Naive thymus-derived CD8-positive, alpha-beta T cell (primary cell): ENCODE data around the gene TBC1D24. TPM values are rescaled to one million over a fixed set of nuclear protein-coding genes. Genes with fewer than 3 reads are reported as not detected.
"Not testable (repeated sequence)": the region's sequence is repeated elsewhere in the genome, so short reads cannot be mapped to it uniquely, and the experiment has no call there.

ENCODE experiments used
- ATAC-seq, 2 donors: fragments of 150-1000 bp; cut with Tn5 transposase in 1 of 2; sonication (Bioruptor Pico), chemical (Tn5 transposase) in 1 of 2; 1 replicate in 1 of 2; 2 replicates in 1 of 2; pipeline ENCODE4 v1.10.0; 2021; ENCODE audit warnings: mild to moderate bottlenecking in 2 of 2, moderate library complexity in 2 of 2
- POLR2A ChIA-PET: fragments of 350-600 bp; sonication (Branson Sonifier 250); formaldehyde crosslinking; loops from one replicate; lab custom pipeline; 2021; ENCODE audit warnings: antibody characterized with exemption; lab: Charles Lee
- DNase-seq, 10 donors: peaks; one replicate each; pipeline versions ENCODE4 v3.0.0 to v3.0.0-alpha.2; 2020 to 2022
- H3K27ac Mint-ChIP-seq, 10 donors: one replicate each; pipeline ENCODE4 v1.8.0; 2020 to 2022; ENCODE audit warnings: mild to moderate bottlenecking in 10 of 10, mixed read lengths in 10 of 10, moderate library complexity in 4 of 10, inconsistent platforms in 1 of 10
- H3K27me3 Mint-ChIP-seq, 5 donors: one replicate each; pipeline ENCODE4 v1.8.0; 2021 to 2022; ENCODE audit warnings: mixed read lengths in 5 of 5
- H3K36me3 Mint-ChIP-seq, 3 donors: one replicate each; pipeline ENCODE4 v1.8.0; 2020 to 2022; ENCODE audit warnings: mixed read lengths in 3 of 3, mild to moderate bottlenecking in 2 of 3, inconsistent platforms in 1 of 3
- H3K4me1 Mint-ChIP-seq, 4 donors: one replicate each; pipeline ENCODE4 v1.8.0; 2021 to 2022; ENCODE audit warnings: mixed read lengths in 4 of 4
- H3K4me3 Mint-ChIP-seq, 10 donors: one replicate each; pipeline ENCODE4 v1.8.0; 2020 to 2022; ENCODE audit warnings: mild to moderate bottlenecking in 10 of 10, mixed read lengths in 10 of 10, moderate library complexity in 6 of 10, inconsistent platforms in 1 of 10
- H3K9me3 Mint-ChIP-seq, 9 donors: one replicate each; pipeline ENCODE4 v1.8.0; 2020 to 2022; ENCODE audit warnings: mixed read lengths in 9 of 9, mild to moderate bottlenecking in 3 of 9, inconsistent platforms in 1 of 9, moderate library complexity in 1 of 9
- polyA plus RNA-seq, 3 donors: library from polyadenylated mRNA; unstranded; fragments of 300-500 nt; fragmentation: Illumina TruSeq; gene quantifications; one replicate each; pipeline ENCODE4 v1.2.3, GENCODE V29; 2021
- total RNA-seq, 8 experiments: library from RNA in 2 of 8; stranded (reverse) in 2 of 8; gene quantifications; one replicate each; pipeline ENCODE4 v1.2.3 and lab custom pipeline; 2021 to 2026

TBC1D24 gene
- total and polyA plus RNA-seq, 5 experiments from 2014 or later, result 2.6 to 17.3 (median 3.0) TPM

DNA sequence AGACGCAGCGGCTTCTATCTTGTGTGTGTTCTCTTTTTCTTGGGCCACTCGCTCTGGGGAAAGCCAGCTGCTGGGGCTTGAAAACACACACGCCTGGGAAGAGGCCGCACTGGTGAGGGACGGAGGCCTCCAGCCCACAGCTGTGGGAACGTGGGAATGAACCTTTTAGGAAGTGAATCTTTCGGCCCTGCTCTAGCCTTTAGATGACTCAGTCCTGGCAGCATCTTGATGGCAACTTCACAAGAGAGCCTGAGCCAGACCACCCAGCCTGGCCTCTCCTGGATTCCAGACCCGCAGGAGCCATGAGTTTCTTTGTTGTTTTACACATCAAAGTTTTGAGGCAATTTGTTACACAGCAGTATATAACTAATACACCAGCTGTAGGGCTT lies 60.7 kb downstream of the TBC1D24 start:
- POLR2A ChIA-PET, result interaction anchor here (0.6 to 10.6 kb wide), 2 partner anchors 22 to 514 kb away, joined by 3 to 146 read pairs; partner anchors contain the start of gene ATP6V0C
- peak overlapping the region in 6 of 10 donors; percentile 45 to 68 (median 54) for H3K4me3 Mint-ChIP-seq
- peak overlapping the region in 7 of 10 donors; percentile 29 to 89 (median 32) for H3K27ac Mint-ChIP-seq
- H3K4me1 Mint-ChIP-seq, result peaks cover 14 to 57% (median 42%) of the 10 kb centered on the region in 4 donors
- peaks cover 0 to 3% (median 0%) of the 10 kb centered on the region in 5 donors for H3K27me3 Mint-ChIP-seq
- no peak for DNase-seq
- no peak for ATAC-seq
- H3K36me3 Mint-ChIP-seq, result peaks cover 0 to 2% (median 0%) of the 10 kb centered on the region in 3 donors
- no peaks in the 10 kb centered on the region for H3K9me3 Mint-ChIP-seq

DNA sequence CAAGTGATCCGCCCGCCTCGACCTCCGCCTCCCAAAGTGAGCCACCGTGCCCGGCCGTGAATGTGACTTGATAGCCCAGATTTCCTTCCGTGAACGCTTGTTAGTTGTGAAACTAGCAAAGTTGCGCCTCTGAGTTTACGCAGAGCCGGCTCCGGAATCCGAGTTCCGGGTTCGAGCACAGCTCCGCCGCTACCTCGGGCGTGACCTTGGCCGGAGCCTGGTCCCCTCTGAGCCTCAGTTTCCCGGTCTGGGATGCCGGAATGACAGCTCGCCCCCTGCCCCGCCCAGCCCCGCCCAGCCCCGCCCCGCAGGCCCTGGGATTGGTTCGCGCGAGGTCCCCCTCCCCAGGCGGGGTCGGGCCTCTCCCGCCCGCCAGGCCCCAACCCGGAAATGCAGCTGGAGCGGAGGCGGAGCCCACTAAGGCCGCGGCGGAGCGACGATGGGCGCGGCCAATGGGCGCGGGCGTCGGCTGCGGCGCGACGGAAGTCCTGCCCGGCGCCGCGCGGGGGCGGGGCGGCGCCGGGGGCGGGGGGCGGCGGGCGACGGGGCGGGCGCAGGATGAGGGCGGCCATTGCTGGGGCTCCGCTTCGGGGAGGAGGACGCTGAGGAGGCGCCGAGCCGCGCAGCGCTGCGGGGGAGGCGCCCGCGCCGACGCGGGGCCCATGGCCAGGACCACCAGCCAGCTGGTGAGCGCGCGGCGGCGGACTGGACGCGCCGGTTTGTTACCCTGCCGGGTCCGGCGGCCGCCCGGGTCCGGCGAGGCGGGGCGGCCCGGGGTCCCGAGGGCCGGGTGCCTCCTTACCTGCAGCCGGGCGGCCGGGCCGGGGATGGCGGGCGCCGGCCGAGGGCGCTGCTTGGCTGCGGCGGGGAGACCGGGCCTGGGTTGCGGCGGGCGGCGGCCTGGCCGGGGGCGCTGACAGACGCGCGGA lies 62.8 kb downstream of the TBC1D24 start, which contains the start of gene PDPK1:
Gene PDPK1 (plus strand): TSS at position 571 of the 929 bp plus-strand sequence. CDS start 92 bp downstream, at position 663.
- H3K36me3 Mint-ChIP-seq, result peaks cover 0 to 10% (median 0%) of the 10 kb centered on the region in 3 donors
- peak within 1 kb of the TSS; percentile 70 to 96 (median 91) for H3K27ac Mint-ChIP-seq
- ATAC-seq (peak; percentile 85 to 86), DNase-seq (peak; percentile 87 to 96 (median 94))
- H3K4me1 Mint-ChIP-seq, result peaks cover 20 to 68% (median 44%) of the 10 kb centered on the region in 4 donors
- POLR2A ChIA-PET, result interaction anchor here (1.0 to 10.6 kb wide), 6 partner anchors 9 to 573 kb away, joined by 3 to 146 read pairs (median 3); partner anchors contain the start of genes AMDHD2, ATP6V0C and RPS2
- peak within 1 kb of the TSS; percentile 79 to 92 (median 87) for H3K4me3 Mint-ChIP-seq
- peaks cover 0 to 3% (median 0%) of the 10 kb centered on the region in 5 donors for H3K27me3 Mint-ChIP-seq
- no peaks in the 10 kb centered on the region for H3K9me3 Mint-ChIP-seq

DNA sequence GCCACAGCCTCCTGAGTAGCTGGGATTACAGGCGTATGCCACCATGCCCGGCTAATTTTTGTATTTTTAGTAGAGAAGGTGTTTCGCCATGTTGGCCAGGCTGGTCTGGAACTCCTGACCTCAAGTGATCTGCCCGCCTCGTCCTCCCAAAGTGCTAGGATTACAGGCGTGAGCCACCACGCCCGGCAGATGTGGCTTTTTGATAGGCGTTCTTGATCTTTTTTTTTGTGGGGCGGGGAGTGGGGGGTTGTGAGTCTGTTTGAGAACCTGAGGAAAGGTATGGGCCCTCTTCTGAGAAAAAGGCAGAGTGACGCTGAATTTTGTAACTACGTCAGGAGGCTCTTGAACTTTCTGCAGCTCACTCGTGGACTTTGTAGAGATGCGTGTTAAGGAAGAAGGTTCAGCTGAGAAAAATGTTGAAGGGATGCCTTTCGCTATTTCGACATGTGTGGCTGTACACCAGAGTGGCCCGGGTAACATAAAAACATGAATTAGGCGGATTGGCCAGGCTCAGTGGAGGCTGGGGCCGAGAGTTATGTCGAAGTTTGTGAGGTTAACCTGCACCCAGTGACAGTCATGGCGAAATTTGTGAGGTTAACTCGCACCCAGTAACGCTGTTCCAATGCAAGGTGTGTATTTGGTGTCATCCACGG lies 64.4 kb downstream of the TBC1D24 start:
- H3K4me3 Mint-ChIP-seq, result peak overlapping the region; percentile 76 to 88 (median 82)
- ATAC-seq, DNase-seq, H3K27me3 Mint-ChIP-seq, H3K9me3 Mint-ChIP-seq: not testable (repeated sequence)
- peak overlapping the region in 5 of 10 donors; percentile 29 to 71 (median 52) for H3K27ac Mint-ChIP-seq
- peaks cover 18 to 60% (median 46%) of the 10 kb centered on the region in 4 donors for H3K4me1 Mint-ChIP-seq
- POLR2A ChIA-PET, result interaction anchor here (0.7 to 10.6 kb wide), 2 partner anchors 26 to 531 kb away, joined by 3 to 146 read pairs; partner anchors contain the start of gene ATP6V0C
- peaks cover 0 to 15% (median 0%) of the 10 kb centered on the region in 3 donors for H3K36me3 Mint-ChIP-seq

DNA sequence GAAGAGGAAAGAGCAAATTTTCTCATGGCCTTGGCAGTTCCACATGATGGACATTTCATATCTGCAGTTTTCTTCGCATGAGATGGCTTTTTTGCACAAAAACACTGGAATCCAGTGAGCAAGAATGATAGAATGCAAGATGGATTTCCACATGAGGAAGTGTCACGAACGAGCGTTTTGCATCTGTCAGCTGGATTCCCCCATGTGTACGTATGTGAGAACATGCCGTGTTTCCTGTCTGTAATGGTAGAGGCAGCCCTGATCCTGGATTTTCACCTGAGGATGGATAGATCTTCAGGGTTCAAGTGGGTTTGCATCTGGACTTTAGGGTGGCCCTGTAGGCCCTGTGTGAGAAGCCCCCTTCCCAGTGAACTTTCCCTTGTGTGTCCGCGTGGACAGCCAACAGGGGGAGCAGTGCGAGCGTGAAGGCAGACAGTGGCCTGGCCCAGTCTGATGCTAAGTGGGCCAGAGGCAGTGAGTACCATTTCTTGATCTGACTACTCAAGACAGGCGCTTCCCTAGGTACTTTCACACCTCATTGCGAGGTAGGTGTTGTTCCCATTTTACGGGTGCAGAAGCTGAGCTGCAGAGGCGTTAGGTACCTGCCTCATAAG lies 65.0 kb downstream of the TBC1D24 start:
- peaks cover 0 to 17% (median 0%) of the 10 kb centered on the region in 3 donors for H3K36me3 Mint-ChIP-seq
- POLR2A ChIA-PET, result interaction anchor here (0.7 kb wide), 1 partner anchor 196 kb away, joined by 3 read pairs; no protein-coding TSS in a partner anchor
- peak overlapping the region in 4 of 10 donors; percentile 43 to 71 (median 55) for H3K27ac Mint-ChIP-seq
- peaks cover 18 to 58% (median 48%) of the 10 kb centered on the region in 4 donors for H3K4me1 Mint-ChIP-seq
- not testable (repeated sequence) for ATAC-seq, H3K9me3 Mint-ChIP-seq, H3K27me3 Mint-ChIP-seq
- peak in 1 of 10 donors; percentile 13 for DNase-seq
- peak overlapping the region in 9 of 10 donors; percentile 65 to 88 (median 82) for H3K4me3 Mint-ChIP-seq

DNA sequence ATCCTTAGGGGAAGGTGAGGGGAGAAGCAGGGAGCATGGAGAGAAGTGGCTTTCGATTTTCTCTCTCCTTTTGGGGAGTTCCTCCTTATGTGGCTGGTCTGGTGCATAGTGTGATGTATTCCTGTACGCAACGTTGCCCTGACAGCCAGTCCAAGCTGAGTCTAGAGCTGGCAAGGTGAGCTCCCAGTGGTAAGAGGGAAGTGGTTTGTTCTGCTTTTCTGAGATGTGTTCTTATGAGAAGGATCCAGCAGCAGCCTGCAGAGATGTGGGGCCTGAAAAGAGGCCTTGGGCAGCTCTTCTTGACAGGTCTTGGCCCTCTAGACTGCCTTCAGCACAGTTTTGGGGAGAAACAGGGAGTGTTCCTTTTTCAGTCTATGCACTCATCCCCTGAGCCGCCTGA lies 66.0 kb downstream of the TBC1D24 start:
- ATAC-seq, DNase-seq, POLR2A ChIA-PET, H3K9me3 Mint-ChIP-seq, H3K27me3 Mint-ChIP-seq: not testable (repeated sequence)
- peak overlapping the region in 8 of 10 donors; percentile 11 to 84 (median 71) for H3K27ac Mint-ChIP-seq
- H3K36me3 Mint-ChIP-seq, result peaks cover 0 to 21% (median 0%) of the 10 kb centered on the region in 3 donors
- H3K4me1 Mint-ChIP-seq, result peaks cover 21 to 62% (median 51%) of the 10 kb centered on the region in 4 donors
- H3K4me3 Mint-ChIP-seq, result peak overlapping the region; percentile 2 to 64 (median 55)

DNA sequence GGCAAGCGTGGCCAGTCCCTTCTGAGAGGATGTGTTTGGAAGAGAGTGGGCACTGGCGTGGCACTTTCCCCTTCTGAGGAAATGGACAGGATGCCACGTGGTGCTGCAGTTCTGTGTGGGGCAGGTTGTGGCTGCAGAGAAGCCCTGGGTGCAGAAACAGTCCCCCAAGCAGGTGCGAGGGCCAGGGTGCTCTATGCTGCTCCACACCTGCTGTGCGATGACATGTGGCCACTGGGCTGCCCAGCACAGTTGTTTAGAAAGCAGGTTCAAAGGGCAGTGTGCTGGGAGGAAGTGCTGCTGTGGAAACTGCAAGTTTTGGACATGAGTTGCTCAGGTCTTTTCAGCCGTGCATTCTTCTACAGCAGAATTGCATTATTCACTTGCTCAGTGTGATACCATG lies 66.5 kb downstream of the TBC1D24 start:
- Mint-ChIP-seq H3K36me3 (peaks cover 0 to 21% (median 0%) of the 10 kb centered on the region in 3 donors), H3K4me3 (peak overlapping the region in 9 of 10 donors; percentile 25 to 64 (median 56)), H3K4me1 (peaks cover 21 to 66% (median 48%) of the 10 kb centered on the region in 4 donors), H3K27ac (peak overlapping the region in 6 of 10 donors; percentile 22 to 81 (median 68))
- POLR2A ChIA-PET, DNase-seq, ATAC-seq, H3K27me3 Mint-ChIP-seq, H3K9me3 Mint-ChIP-seq: not testable (repeated sequence)

DNA sequence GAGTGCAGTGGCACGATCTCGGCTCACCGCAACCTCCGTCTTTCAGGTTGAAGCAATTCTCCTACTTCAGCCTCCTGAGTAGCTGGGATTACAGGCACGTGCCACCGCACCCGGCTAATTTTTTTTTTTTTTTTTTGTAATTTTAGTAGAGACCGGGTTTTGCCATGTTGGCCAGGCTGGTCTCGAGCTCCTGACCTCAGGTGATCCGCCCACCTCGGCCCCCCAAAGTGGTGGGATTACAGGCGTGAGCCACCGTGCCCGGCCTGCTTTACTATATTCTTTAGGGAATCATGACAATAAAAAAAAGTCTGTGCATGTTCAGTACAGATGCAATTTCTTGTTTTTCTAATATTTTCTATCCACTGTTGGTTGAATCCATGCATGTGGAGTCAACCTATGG lies 68.8 kb downstream of the TBC1D24 start:
- DNase-seq, POLR2A ChIA-PET, H3K27ac Mint-ChIP-seq, H3K9me3 Mint-ChIP-seq, H3K27me3 Mint-ChIP-seq, ATAC-seq: not testable (repeated sequence)
- Mint-ChIP-seq H3K4me1 (peaks cover 19 to 58% (median 41%) of the 10 kb centered on the region in 4 donors), H3K4me3 (peak overlapping the region in 2 of 10 donors; percentile 10 to 11), H3K36me3 (peaks cover 0 to 21% (median 0%) of the 10 kb centered on the region in 3 donors)

DNA sequence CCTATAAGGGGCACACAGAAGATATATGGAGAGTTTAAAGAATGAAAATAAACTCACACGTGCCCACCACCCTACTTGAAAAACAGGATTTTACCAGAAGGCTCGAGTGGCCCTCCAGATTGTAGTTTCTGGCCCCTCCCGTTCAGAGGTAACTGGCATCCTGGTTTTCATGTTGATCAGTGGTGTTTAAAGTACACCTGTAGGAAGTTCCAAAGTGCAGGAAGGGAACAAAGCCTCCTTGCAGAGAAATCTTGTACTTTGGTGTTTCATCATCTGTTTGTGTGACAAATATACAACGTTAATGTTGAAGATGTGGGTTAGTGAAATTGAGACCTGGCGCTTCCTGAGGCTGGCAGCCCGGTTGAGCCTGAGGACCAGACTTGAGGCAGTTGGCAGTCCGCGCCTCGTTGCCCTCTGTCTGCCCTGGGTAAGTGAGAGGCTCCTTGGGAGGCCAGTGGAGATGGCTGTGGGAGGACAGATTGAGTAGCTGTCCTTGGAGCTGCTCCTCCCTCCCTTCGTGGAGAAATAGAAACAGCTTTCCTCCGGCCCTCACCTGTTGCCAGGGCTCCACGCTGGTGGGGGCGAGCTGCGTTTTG lies 75.5 kb downstream of the TBC1D24 start:
- H3K27ac Mint-ChIP-seq, DNase-seq, H3K9me3 Mint-ChIP-seq, H3K27me3 Mint-ChIP-seq, H3K36me3 Mint-ChIP-seq, POLR2A ChIA-PET, ATAC-seq, H3K4me3 Mint-ChIP-seq: not testable (repeated sequence)
- H3K4me1 Mint-ChIP-seq, result peaks cover 0 to 11% (median 4%) of the 10 kb centered on the region in 4 donors

DNA sequence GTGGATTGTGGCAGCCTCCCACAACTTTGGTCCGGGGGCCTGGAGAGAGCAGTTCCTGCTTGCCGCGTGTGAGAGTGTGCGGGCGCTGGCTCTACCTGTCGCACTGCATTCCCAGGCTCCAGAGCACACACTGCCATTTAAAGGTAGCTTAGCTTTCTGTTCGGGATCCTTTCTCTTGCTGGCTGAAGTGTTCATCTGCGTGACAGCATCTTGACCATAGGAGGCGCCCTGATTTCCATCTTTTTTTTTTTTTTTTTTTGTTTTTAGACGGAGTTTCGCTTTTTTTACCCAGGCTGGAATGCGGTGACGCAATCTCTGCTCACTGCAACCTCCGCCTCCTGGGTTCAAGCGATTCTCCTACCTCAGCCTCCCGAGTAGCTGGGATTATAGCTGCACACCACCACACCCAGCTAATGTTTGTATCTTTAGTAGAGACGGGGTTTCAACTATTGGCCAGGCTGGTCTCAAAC lies 76.5 kb downstream of the TBC1D24 start:
- Mint-ChIP-seq H3K4me3 (peak overlapping the region in 1 of 10 donors; percentile 6), H3K27ac (peak overlapping the region in 1 of 10 donors; percentile 27)
- H3K4me1 Mint-ChIP-seq, H3K27me3 Mint-ChIP-seq, H3K36me3 Mint-ChIP-seq, ATAC-seq, DNase-seq, H3K9me3 Mint-ChIP-seq: not testable (repeated sequence)
- POLR2A ChIA-PET, result interaction anchor here (0.6 kb wide), 1 partner anchor 351 kb away, joined by 4 read pairs; no protein-coding TSS in a partner anchor

DNA sequence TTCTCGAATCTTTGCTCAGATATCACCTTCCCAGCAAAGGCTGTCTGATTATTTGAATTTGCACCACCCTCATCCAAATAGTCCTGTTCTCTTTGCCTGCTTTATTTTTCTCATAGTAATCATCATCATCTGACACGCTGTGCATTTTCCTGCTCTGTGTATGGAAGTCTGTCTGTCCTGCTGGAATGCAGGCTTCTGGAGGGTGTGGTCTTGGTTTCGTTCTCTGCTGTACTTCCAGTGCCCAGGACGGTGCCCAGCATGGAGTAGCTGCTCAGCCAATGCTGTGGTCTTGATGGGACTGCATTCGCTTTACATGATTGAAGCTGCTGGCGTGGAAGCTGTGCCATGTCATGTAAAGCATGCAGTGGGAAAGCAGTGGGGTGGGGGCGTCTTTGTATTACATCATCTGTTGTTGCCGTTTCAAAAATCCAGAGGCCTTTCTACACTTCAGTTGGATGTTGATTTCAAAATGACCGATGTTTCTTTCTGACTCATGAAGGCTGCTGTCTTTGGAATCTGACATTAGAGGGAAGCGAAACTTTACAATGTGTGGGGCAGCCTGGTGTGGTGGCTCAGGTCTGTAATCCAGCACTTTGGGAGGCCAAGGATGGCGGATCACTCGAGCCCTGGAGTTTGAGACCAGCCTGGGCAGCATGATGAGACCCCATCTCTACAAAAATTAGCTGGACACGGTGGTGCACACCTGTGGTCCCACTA lies 79.9 kb downstream of the TBC1D24 start:
- ATAC-seq, POLR2A ChIA-PET, H3K27ac Mint-ChIP-seq, DNase-seq, H3K27me3 Mint-ChIP-seq, H3K36me3 Mint-ChIP-seq, H3K4me3 Mint-ChIP-seq, H3K4me1 Mint-ChIP-seq, H3K9me3 Mint-ChIP-seq: not testable (repeated sequence)
